NB4 (cell line): ENCODE data around the gene NOTCH3.

Experiments used
- DNase-seq: peaks from one replicate; pipeline ENCODE4 v3.0.0; 2010; ENCODE audit warnings: low read depth
- H3K4me3 ChIP-seq: one replicate; pipeline ENCODE4 v1.5.1; 2011; ENCODE audit warnings: mild to moderate bottlenecking, low read depth, low read length, moderate library complexity
- MYC ChIP-seq: IDR thresholded peaks from 2 replicates; pipeline ENCODE4 v1.6.1; 2011; ENCODE audit warnings: low read depth, low read length
- POLR2A ChIP-seq: IDR thresholded peaks from 2 replicates; pipeline ENCODE4 v1.6.1; 2011; ENCODE audit warnings: mild to moderate bottlenecking; ENCODE audit not compliant: insufficient read length; ENCODE audit errors: extremely low read depth
- TF ChIP-seq, protein P1 (sequence below): IDR thresholded peaks from one replicate; pipeline ENCODE4 v1.5.1; 2012; ENCODE audit warnings: low read depth, low read length
- TF ChIP-seq, protein P2 (sequence below): IDR thresholded peaks from 2 replicates; pipeline ENCODE4 v1.6.1; 2011; ENCODE audit warnings: low read depth, low read length

The NOTCH3 gene

DNA sequence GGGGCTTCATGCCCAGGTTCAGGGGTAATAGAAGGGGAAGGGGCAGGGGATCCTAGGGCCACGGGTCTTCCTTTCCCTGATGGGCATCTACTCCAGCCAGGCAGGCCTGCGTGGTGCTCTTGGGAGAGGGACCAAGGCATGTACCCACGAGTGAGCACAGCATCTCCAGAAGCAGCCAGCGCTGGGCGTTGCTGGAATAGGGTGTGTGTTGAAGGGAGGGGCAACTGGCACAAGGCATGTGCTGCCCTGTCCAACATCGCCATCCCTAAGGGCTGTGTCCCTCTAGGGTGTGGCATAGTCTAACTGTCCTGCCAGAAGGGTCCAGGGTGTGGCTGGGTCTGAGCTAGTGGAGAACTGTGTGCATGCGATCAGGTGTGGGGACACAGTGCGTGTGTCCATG is 2.9 kb downstream of the NOTCH3 start:
- DNase-seq = no peak

DNA sequence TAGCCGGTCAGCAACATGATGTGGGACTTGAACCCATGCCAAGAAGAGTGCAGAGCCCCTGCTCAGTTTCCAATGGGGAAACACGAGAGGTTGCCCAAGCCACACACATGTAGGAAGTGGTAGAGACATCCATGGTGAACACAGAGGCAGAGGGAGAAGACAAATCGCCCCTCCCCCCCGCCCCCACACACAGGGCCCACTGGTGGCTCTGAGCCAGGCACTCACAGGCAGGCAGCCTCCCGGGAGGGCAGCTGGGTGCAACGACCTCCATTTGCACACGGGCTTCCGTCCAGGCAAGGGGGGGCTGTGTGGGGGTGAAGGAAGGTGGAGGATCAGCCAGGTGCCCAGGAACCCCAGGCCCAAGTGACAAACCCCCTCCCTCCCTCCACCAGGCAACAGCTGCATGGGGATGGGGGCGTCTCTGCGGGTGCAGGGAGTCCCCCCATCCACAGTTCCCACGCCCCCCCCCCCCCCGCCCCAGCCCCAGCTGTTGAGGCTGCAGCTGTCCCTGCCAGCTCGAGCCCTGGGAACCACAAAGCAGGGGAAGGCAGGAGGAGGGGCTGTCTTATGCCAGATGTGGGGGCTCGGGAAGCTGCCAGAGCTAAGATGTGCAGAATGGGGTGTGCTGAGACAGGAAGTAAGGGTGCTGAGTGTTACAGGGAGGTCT is 3.4 kb downstream of the NOTCH3 start:
- TF ChIP-seq, protein P1, sequence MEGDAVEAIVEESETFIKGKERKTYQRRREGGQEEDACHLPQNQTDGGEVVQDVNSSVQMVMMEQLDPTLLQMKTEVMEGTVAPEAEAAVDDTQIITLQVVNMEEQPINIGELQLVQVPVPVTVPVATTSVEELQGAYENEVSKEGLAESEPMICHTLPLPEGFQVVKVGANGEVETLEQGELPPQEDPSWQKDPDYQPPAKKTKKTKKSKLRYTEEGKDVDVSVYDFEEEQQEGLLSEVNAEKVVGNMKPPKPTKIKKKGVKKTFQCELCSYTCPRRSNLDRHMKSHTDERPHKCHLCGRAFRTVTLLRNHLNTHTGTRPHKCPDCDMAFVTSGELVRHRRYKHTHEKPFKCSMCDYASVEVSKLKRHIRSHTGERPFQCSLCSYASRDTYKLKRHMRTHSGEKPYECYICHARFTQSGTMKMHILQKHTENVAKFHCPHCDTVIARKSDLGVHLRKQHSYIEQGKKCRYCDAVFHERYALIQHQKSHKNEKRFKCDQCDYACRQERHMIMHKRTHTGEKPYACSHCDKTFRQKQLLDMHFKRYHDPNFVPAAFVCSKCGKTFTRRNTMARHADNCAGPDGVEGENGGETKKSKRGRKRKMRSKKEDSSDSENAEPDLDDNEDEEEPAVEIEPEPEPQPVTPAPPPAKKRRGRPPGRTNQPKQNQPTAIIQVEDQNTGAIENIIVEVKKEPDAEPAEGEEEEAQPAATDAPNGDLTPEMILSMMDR = no peak
- no peak for TF ChIP-seq MYC
- TF ChIP-seq POLR2A = no peak
- TF ChIP-seq, protein P2, sequence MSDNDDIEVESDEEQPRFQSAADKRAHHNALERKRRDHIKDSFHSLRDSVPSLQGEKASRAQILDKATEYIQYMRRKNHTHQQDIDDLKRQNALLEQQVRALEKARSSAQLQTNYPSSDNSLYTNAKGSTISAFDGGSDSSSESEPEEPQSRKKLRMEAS = no peak
- peak; percentile 62 for DNase-seq
- no peak overlapping the region for H3K4me3 ChIP-seq

More for the DNA sequence above, 2.9 kb downstream of the NOTCH3 start:
- TF ChIP-seq POLR2A (no peak), MYC (no peak)
- TF ChIP-seq, protein P1 = no peak
- TF ChIP-seq, protein P2 = no peak
- no peak overlapping the region for H3K4me3 ChIP-seq

DNA sequence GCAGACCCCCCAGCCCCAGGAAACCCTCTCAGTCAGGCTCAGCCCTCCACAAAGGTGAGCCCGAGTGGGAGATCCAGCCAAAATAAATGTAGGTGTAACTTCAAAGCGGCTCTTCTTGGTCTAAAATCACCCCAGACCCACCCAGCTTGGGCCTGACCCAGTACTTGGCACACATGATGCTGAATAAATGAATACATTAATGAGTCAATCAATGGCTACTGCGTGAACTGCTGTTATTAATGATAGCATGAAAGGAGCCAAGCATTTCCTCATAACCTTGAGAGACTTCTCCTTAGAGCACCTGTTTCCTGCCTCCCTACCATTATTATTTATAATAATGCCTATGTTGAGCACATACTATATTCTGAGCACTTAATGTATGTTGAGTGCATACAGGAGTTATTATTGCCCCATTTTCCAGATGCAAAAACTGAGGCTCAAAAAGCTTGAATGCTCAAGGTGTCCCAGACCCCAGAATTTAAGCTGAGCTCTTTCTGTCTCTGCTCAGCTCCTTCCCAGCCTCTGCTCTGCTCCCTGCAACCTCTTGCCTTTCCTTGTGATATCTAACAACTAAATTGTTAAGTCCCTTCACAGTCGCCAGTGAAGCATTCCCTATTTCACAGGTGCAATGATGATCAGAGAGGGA is 4.3 kb downstream of the NOTCH3 start:
- no peak for DNase-seq
- H3K4me3 ChIP-seq = no peak overlapping the region
- TF ChIP-seq, protein P1 = no peak
- TF ChIP-seq MYC (no peak), POLR2A (no peak)
- TF ChIP-seq, protein P2 = no peak

DNA sequence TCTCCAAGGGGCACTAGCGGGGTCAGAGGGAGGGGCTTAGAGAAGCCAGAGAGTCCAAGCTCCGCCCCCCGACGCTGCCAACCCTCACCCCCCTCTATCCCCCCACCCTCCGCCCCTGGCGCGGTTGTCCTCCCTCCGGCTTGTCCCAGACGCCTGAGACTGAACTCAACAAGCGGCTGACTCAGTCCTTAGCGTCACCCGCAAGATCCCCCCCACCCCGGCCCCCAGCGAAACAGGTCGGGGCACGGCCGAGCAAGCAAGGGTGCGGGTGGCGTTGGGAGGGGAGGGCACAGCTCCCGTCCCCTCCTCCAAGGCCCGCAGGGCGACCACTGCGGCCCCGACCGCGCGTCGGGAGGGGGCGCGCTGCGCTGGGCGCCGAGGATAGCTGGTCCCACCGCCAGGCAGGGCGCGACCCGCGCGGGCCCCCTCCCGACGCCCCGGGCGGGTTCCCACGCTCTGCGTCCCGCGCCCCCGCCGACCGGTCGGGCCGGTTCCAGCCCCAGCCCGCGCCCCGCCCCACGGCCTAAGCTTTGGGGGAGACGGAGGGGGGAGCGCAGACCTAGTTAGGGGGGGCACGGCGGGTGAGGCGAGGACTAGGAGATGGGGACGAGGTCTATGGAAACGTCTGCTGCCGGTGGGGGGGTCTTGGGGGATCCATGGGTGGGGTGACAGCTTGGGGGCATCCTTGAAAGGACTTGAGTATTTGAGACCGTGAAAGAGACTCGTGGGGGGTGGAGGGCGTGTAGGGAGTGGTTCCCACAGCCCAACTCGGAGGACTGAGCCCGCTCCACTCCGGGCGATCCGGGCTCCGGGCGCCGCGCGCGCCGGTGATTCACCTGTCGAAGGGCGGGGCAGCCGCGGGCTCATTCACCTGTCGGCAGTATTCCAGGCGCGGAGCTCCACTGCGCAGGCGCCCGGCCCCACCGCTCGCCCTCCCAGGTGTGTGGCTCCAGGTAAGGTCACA is 5.1 kb downstream of the NOTCH3 start:
- TF ChIP-seq, protein P1 = no peak
- TF ChIP-seq POLR2A = no peak
- TF ChIP-seq, protein P2 = no peak
- TF ChIP-seq MYC = no peak
- no peak overlapping the region for H3K4me3 ChIP-seq
- peak; percentile 55 for DNase-seq

DNA sequence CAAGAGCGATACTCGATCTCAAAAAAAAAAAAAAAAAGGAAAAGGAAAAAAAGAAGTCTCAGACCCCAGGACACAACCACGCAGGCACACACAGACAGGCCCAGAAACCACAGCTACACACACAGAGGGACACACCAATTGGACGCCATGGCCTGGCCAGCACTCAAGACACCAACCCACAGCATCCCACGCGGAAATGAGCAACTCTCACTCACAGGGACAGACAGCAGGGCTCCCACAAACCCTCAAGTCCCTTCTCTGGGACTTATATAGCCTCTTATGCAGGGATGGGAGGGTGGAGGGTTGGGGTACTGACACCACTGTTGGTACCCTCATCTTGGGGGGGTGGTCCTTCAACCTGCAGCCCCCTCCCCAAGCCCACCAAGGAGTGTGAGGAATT is 5.9 kb downstream of the NOTCH3 start:
- DNase-seq = no peak
- TF ChIP-seq POLR2A (no peak), MYC (no peak)
- TF ChIP-seq, protein P2 = no peak
- TF ChIP-seq, protein P1 = no peak
- H3K4me3 ChIP-seq = no peak overlapping the region
